Epithelial cell of esophagus (primary cell): Measurements from ENCODE around the gene RIMS1.

Source experiments
- DNase-seq: peaks from one replicate; pipeline ENCODE4 v3.0.0; 2010; ENCODE audit warnings: low read depth
- H3K4me3 ChIP-seq: 2 replicates; pipeline ENCODE4 v1.5.1; 2011; ENCODE audit warnings: mild to moderate bottlenecking, low read length, control low read depth
- CTCF ChIP-seq: IDR thresholded peaks from 2 replicates; pipeline ENCODE4 v1.5.1; 2011; ENCODE audit warnings: low read depth, mild to moderate bottlenecking, low read length, control low read depth, inconsistent platforms; ENCODE audit not compliant: insufficient read depth; ENCODE audit errors: missing control alignments

RIMS1 gene

GRCh38 chr6:71887744-71888230 lies 1.4 kb downstream of the RIMS1 start:
- no peak overlapping the region for H3K4me3 ChIP-seq
- DNase-seq = no peak
- no peak for TF ChIP-seq CTCF

GRCh38 chr6:71888756-71889340 lies 2.5 kb downstream of the RIMS1 start:
- DNase-seq = no peak
- no peak overlapping the region for H3K4me3 ChIP-seq
- no peak for TF ChIP-seq CTCF

GRCh38 chr6:71889366-71889765 lies 3.0 kb downstream of the RIMS1 start:
- TF ChIP-seq CTCF = no peak
- no peak overlapping the region for H3K4me3 ChIP-seq
- no peak for DNase-seq

- no peak for TF ChIP-seq CTCF
- DNase-seq = no peak
- H3K4me3 ChIP-seq = no peak overlapping the region
Observed at GRCh38 chr6:71892641-71893040, 6.3 kb downstream of the RIMS1 start.

- DNase-seq = peak; percentile 33
Observed at GRCh38 chr6:71900642-71901041, 14.3 kb downstream of the RIMS1 start.

GRCh38 chr6:71902261-71902660 lies 15.9 kb downstream of the RIMS1 start:
- no peak for DNase-seq
- no peak for TF ChIP-seq CTCF
- no peak overlapping the region for H3K4me3 ChIP-seq

More at GRCh38 chr6:71900642-71901041, 14.3 kb downstream of the RIMS1 start:
- no peak for TF ChIP-seq CTCF
- H3K4me3 ChIP-seq = no peak overlapping the region

- DNase-seq = no peak
- H3K4me3 ChIP-seq = no peak overlapping the region
- no peak for TF ChIP-seq CTCF
Observed at GRCh38 chr6:71906813-71907212, 20.5 kb downstream of the RIMS1 start.
